Esophagus muscularis mucosa (tissue), 4 donors: ENCODE results near the gene SCAP. TPM values are rescaled to one million over a fixed set of nuclear protein-coding genes. Genes with fewer than 3 reads are reported as not detected.
A peak's percentile ranks its signal among the peaks of the same experiment; 100 is the strongest.

Source experiments
- DNase-seq: peaks from one replicate; pipeline ENCODE4 v3.0.0-alpha.2; 2017; ENCODE audit errors: extremely low spot score
- H3K27ac ChIP-seq, 4 donors: fragments of 200-600 bp; sonication (generic); replicated peaks in 1 of 4; 1 replicate in 3 of 4; 2 replicates in 1 of 4; pipeline ENCODE4 v1.5.1; 2016 to 2019; ENCODE audit warnings: mild to moderate bottlenecking in 1 of 4
- H3K27me3 ChIP-seq, 4 donors: fragments of 200-600 bp; sonication (generic); one replicate each; pipeline versions ENCODE4 v1.5.1 to v1.6.0; 2016 to 2019
- H3K36me3 ChIP-seq, 4 donors: fragments of 200-600 bp; sonication (generic); one replicate each; pipeline ENCODE4 v1.5.1; 2016 to 2019
- H3K4me1 ChIP-seq, 4 donors: fragments of 200-600 bp; sonication (generic); one replicate each; pipeline ENCODE4 v1.5.1; 2016 to 2019
- H3K4me3 ChIP-seq, 4 donors: fragments of 200-600 bp; sonication (generic); 1 replicate in 2 of 4; 2 replicates in 2 of 4; pipeline ENCODE4 v1.5.1; 2016 to 2019; ENCODE audit warnings: mild to moderate bottlenecking in 4 of 4, moderate library complexity in 1 of 4
- H3K9me3 ChIP-seq, 4 donors: fragments of 200-600 bp; sonication (generic); 1 replicate in 3 of 4; 2 replicates in 1 of 4; pipeline ENCODE4 v1.5.1; 2016 to 2019
- CTCF ChIP-seq, 3 experiments: fragments of 200-600 bp in 2 of 3; fragments of 450-650 bp in 1 of 3; sonication (generic) in 2 of 3; IDR thresholded peaks; one replicate each; pipeline ENCODE4 v1.5.1; 2017 to 2019; ENCODE audit warnings: antibody characterized with exemption in 3 of 3, mild to moderate bottlenecking in 2 of 3, moderate library complexity in 1 of 3
- EP300 ChIP-seq: sonication (generic); formaldehyde crosslinking; IDR thresholded peaks from one replicate; pipeline ENCODE4 v1.6.1; 2017; ENCODE audit warnings: antibody characterized with exemption
- POLR2A ChIP-seq: fragments of 450-650 bp; IDR thresholded peaks from one replicate; pipeline ENCODE4 v1.6.1; 2017; ENCODE audit warnings: antibody characterized with exemption, moderate library complexity, mild to moderate bottlenecking, low read depth
- POLR2AphosphoS5 ChIP-seq, 2 donors: sonication (generic); formaldehyde crosslinking; IDR thresholded peaks; one replicate each; pipeline ENCODE4 v1.6.1; 2017; ENCODE audit warnings: antibody characterized with exemption in 2 of 2
- WGBS: methylation state at CpG from one replicate; pipeline ENCODE4 v1.1.5; 2018; 5-methylcytosine and 5-hydroxymethylcytosine counted together
- intact Hi-C: fragments of 100-400 bp; cut with DNase I; formaldehyde crosslinking; loops from one replicate; pipeline ENCODE4 v1.15.1; 2023
- total RNA-seq, 4 donors: library from RNA; depleted of rRNA; stranded (reverse); fragments of >200 nt; gene quantifications; one replicate each; pipeline versions ENCODE4 v1.1.0 to v1.2.1, GENCODE V29; 2016

SCAP gene
- total RNA-seq, 4 donors from 2014 or later = 67.6 to 104 (median 79.9) TPM

DNA sequence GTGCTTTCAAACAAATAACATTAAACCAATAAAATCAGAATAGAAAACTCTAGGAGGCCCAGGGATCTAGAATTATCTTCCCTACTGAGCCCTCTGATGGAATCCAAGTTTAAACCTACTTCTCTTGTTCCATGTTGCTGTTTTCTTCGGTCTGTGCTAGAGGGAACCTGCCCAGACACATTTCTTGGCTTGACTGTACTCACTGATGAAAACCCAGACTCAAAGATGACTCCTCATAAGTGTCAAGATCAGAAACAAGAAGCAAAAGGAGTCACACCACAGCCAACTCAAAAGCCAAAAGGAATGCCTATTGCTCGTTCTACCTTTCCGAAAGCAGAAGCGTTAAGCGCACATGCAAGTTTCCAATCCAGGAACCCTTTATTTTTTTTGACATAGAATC is 31.6 kb downstream of the SCAP start:
- intact Hi-C loops = no loop called here
- no peak overlapping the region for H3K4me3 ChIP-seq

GRCh38 chr3:47443611-47443995 is 32.1 kb downstream of the SCAP start:
- DNase-seq = no peak
- H3K4me3 ChIP-seq = peak overlapping the region in 1 of 4 donors; percentile 1
- intact Hi-C loops = no loop called here
- no peaks in the 10 kb centered on the region for H3K27me3 ChIP-seq
- peaks cover 0 to 35% (median 21%) of the 10 kb centered on the region in 4 donors for H3K36me3 ChIP-seq
- no peaks in the 10 kb centered on the region for H3K9me3 ChIP-seq
- H3K4me1 ChIP-seq = peaks cover 25 to 30% (median 27%) of the 10 kb centered on the region in 4 donors
- TF ChIP-seq POLR2A (no peak), EP300 (no peak), CTCF (IDR thresholded peaks at IDR 0.05) (no peak), POLR2AphosphoS5 (IDR thresholded peaks at IDR 0.05) (no peak)
- 45% methylated on average over 5 of the region's 5 CpGs for WGBS
- H3K27ac ChIP-seq = peak overlapping the region; percentile 75 to 83 (median 80)

More for the DNA sequence above, 31.6 kb downstream of the SCAP start:
- WGBS = 84% methylated on average over 5 of the region's 5 CpGs
- DNase-seq = no peak
- H3K36me3 ChIP-seq = peaks cover 0 to 30% (median 17%) of the 10 kb centered on the region in 4 donors
- no peak for TF ChIP-seq POLR2AphosphoS5 (IDR thresholded peaks at IDR 0.05)
- TF ChIP-seq EP300 = no peak
- no peak for TF ChIP-seq CTCF (IDR thresholded peaks at IDR 0.05)
- no peak for TF ChIP-seq POLR2A
- H3K27ac ChIP-seq = peak overlapping the region; percentile 75 to 83 (median 80)
- H3K4me1 ChIP-seq = peaks cover 25 to 30% (median 27%) of the 10 kb centered on the region in 4 donors
- no peaks in the 10 kb centered on the region for H3K9me3 ChIP-seq
- H3K27me3 ChIP-seq = no peaks in the 10 kb centered on the region

DNA sequence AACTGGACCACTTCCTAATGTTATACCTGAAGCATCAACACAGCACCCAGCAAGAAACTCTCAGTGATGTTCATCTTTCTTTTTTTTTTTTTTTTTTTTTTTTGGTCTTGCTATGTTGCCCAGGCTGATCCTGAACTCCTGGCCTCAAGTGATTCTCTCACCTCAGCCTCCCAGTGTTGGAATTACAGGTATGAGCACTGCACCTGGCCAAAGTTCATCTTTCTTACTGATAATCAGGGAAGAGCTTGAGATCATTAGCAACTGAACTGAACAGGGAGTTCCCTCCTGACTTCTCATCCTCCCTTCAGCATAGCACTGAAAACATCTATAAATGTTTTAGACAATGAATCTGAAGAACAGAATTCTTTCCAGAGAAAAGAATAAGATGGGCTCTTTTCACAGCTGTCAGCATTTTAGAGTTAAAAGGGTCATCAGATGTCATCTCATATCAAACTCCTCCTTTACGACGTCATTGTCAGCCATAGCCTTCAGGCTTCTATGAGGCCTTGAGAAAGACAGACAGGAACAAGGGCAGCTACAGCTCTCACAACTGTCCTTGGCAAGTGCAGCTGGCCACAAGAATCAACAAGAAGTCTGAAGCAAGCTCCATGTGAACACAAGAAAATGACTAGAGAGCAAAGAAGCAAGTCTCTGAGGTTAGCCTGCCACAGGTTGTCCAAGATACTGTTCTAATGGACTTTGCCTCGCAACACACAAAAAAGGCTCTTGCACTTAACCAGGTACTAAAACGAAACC is 33.8 kb downstream of the SCAP start:
- H3K4me1 ChIP-seq = peaks cover 25 to 30% (median 27%) of the 10 kb centered on the region in 4 donors
- no peak overlapping the region for H3K4me3 ChIP-seq
- peak overlapping the region; percentile 75 to 83 (median 80) for H3K27ac ChIP-seq
- no peak for DNase-seq
- WGBS = 95% methylated on average over 4 of the region's 4 CpGs
- intact Hi-C loops = no loop called here
- H3K9me3 ChIP-seq = no peaks in the 10 kb centered on the region
- TF ChIP-seq CTCF (IDR thresholded peaks at IDR 0.05) (no peak), EP300 (no peak), POLR2A (no peak), POLR2AphosphoS5 (IDR thresholded peaks at IDR 0.05) (no peak)
- H3K36me3 ChIP-seq = peaks cover 0 to 49% (median 31%) of the 10 kb centered on the region in 4 donors
- H3K27me3 ChIP-seq = no peaks in the 10 kb centered on the region

DNA sequence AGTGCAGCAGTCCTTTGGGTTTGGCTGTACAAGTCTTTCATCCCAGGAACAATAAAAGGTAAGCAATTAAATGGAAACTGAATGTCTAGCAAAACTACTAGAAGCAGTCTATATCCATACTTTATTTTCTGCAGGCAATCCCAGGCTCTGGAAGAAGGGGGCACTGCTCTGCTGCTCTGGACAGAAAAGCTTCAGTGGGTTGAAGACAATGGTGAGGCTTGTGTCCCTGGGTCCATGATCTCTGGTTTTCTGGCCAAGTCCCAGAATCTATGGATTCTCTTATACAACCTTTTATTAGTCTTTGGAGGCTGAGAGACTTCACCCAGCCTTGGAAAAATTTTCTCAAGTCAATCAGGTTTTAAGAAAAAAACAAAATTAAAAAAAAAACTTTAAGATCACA is 35.6 kb downstream of the SCAP start:
- H3K27ac ChIP-seq = no peak overlapping the region
- H3K9me3 ChIP-seq = no peaks in the 10 kb centered on the region
- H3K36me3 ChIP-seq = peaks cover 0 to 56% (median 36%) of the 10 kb centered on the region in 4 donors
- DNase-seq = no peak
- intact Hi-C loops = no loop called here
- no peak for TF ChIP-seq EP300
- TF ChIP-seq CTCF (IDR thresholded peaks at IDR 0.05) = no peak
- TF ChIP-seq POLR2A = no peak
- no peak for TF ChIP-seq POLR2AphosphoS5 (IDR thresholded peaks at IDR 0.05)
- H3K4me3 ChIP-seq = no peak overlapping the region
- H3K27me3 ChIP-seq = no peaks in the 10 kb centered on the region
- H3K4me1 ChIP-seq = peaks cover 25 to 30% (median 27%) of the 10 kb centered on the region in 4 donors
